Measurements from ENCODE around the gene CLIP2.

The CLIP2 gene

DNA sequence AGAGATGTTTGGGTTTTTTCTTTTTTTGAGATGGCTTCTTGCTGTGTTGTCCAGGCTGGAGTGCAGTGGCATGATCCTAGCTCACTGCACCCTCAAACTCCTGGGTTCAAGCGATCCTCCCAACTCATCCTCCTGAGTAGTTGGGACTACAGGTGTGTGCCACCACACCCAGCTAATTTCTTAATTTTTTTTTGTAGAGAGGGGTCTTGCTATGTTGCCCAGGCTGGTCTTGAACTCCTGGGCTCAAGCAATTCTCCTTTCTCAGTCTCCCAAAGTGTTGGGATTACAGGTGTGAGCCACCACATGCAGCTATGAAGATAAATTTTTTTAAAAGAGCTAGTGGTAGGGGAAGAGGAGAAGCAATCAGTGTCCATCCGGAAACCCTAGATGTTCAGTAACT lies 56.8 kb downstream of the CLIP2 start:
- Histone ChIP-seq H3K36me3 (replicated peaks; ENCODE audit: insufficient read depth, low read length) (no peaks in the 10 kb centered on the region), H3K4me1 (ENCODE audit: low read length) (no peaks in the 10 kb centered on the region), H3F3A (ENCODE audit: insufficient read depth, low read length) (no peaks in the 10 kb centered on the region), H3K9me2 (replicated peaks; ENCODE audit: insufficient read depth, low read length) (no peaks in the 10 kb centered on the region), H2AFZ (ENCODE audit: low read length) (no peak overlapping the region), H3K9ac (ENCODE audit: low read length) (no peak overlapping the region), H3K79me2 (ENCODE audit: low read length) (no peaks in the 10 kb centered on the region), H3K4me3 (ENCODE audit: low read length) (no peak overlapping the region), H3K9me3 (replicated peaks; ENCODE audit: insufficient read depth, low read length) (no peaks in the 10 kb centered on the region), H4K20me1 (ENCODE audit: insufficient read depth, low read length) (no peaks in the 10 kb centered on the region), H3K27ac (ENCODE audit: low read length) (no peak overlapping the region), H3K4me2 (ENCODE audit: low read depth, low read length) (no peak overlapping the region), H3K27me3 (replicated peaks; ENCODE audit: insufficient read depth, low read length) (no peaks in the 10 kb centered on the region)
- TF ChIP-seq EZH2 (optimal IDR thresholded peaks at IDR 0.05; ENCODE audit: low read depth, low read length) (no peak), CTCF (IDR thresholded peaks at IDR 0.05; ENCODE audit: low read length) (no peak), EZH2phosphoT487 (IDR thresholded peaks at IDR 0.05; ENCODE audit: low read length) (no peak)
- no peak for DNase-seq

DNA sequence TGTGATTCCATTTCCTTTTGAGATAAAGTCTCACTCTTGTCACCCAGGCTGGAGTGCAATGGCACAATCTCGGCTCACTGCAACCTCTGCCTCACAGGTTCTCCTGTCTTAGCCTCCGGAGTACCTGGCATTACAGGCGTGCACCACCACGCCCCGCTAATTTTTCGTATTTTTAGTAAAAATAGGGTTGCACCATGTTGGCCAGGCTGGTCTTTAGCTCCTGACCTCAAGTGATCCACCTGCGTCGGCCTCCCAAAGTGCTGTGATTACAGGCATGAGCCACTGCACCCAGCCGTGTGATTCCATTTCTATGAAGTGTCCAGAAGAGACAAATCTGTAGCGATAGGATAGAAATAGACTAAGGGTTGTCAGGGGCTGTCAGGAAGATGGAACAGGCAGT lies 60.4 kb downstream of the CLIP2 start:
- Histone ChIP-seq H3F3A (ENCODE audit: insufficient read depth, low read length) (no peaks in the 10 kb centered on the region), H3K9me2 (replicated peaks; ENCODE audit: insufficient read depth, low read length) (no peaks in the 10 kb centered on the region), H3K4me1 (ENCODE audit: low read length) (no peaks in the 10 kb centered on the region), H4K20me1 (ENCODE audit: insufficient read depth, low read length) (no peaks in the 10 kb centered on the region), H3K36me3 (replicated peaks; ENCODE audit: insufficient read depth, low read length) (no peaks in the 10 kb centered on the region), H3K79me2 (ENCODE audit: low read length) (no peaks in the 10 kb centered on the region), H3K4me2 (ENCODE audit: low read depth, low read length) (no peak overlapping the region), H3K4me3 (ENCODE audit: low read length) (no peak overlapping the region), H3K27me3 (replicated peaks; ENCODE audit: insufficient read depth, low read length) (no peaks in the 10 kb centered on the region), H2AFZ (ENCODE audit: low read length) (no peak overlapping the region), H3K9me3 (replicated peaks; ENCODE audit: insufficient read depth, low read length) (no peaks in the 10 kb centered on the region), H3K27ac (ENCODE audit: low read length) (no peak overlapping the region), H3K9ac (ENCODE audit: low read length) (no peak overlapping the region)
- TF ChIP-seq CTCF (IDR thresholded peaks at IDR 0.05; ENCODE audit: low read length) (no peak), EZH2phosphoT487 (IDR thresholded peaks at IDR 0.05; ENCODE audit: low read length) (no peak), EZH2 (optimal IDR thresholded peaks at IDR 0.05; ENCODE audit: low read depth, low read length) (no peak)
- no peak for DNase-seq

GRCh38 chr7:74350751-74351150 lies 61.5 kb downstream of the CLIP2 start:
- Histone ChIP-seq H3K27me3 (replicated peaks; ENCODE audit: insufficient read depth, low read length) (no peaks in the 10 kb centered on the region), H3K9ac (ENCODE audit: low read length) (no peak overlapping the region), H3K79me2 (ENCODE audit: low read length) (no peaks in the 10 kb centered on the region), H3K4me2 (ENCODE audit: low read depth, low read length) (no peak overlapping the region), H3K36me3 (replicated peaks; ENCODE audit: insufficient read depth, low read length) (no peaks in the 10 kb centered on the region), H3K9me2 (replicated peaks; ENCODE audit: insufficient read depth, low read length) (no peaks in the 10 kb centered on the region), H3K27ac (ENCODE audit: low read length) (no peak overlapping the region), H3K9me3 (replicated peaks; ENCODE audit: insufficient read depth, low read length) (no peaks in the 10 kb centered on the region), H4K20me1 (ENCODE audit: insufficient read depth, low read length) (no peaks in the 10 kb centered on the region), H2AFZ (ENCODE audit: low read length) (no peak overlapping the region), H3K4me3 (ENCODE audit: low read length) (no peak overlapping the region), H3K4me1 (ENCODE audit: low read length) (no peaks in the 10 kb centered on the region), H3F3A (ENCODE audit: insufficient read depth, low read length) (no peaks in the 10 kb centered on the region)
- TF ChIP-seq EZH2 (optimal IDR thresholded peaks at IDR 0.05; ENCODE audit: low read depth, low read length) (no peak), EZH2phosphoT487 (IDR thresholded peaks at IDR 0.05; ENCODE audit: low read length) (no peak), CTCF (IDR thresholded peaks at IDR 0.05; ENCODE audit: low read length) (no peak)
- no peak for DNase-seq

Measured in MM.1S (cell line).